GM12878 (cell line): ENCODE data around the gene MCEMP1. TPM values are rescaled to one million over a fixed set of nuclear protein-coding genes. Genes with fewer than 3 reads are reported as not detected.

Source experiments
- BCL11A ChIP-seq: IDR thresholded peaks from 2 replicates; pipeline ENCODE4 v1.6.1; 2011; ENCODE audit warnings: low read depth, low read length
- CHD1 ChIP-seq: IDR thresholded peaks from 2 replicates; pipeline ENCODE4 v1.6.1; 2012; ENCODE audit warnings: low read depth, low read length, improper control_type of control experiment
- CREB1 ChIP-seq: IDR thresholded peaks from 2 replicates; pipeline ENCODE4 v1.6.1; 2012; ENCODE audit warnings: low read depth, mild to moderate bottlenecking, inconsistent platforms
- CREM ChIP-seq: IDR thresholded peaks from 2 replicates; pipeline ENCODE4 v1.6.1; 2014; ENCODE audit warnings: antibody characterized with exemption, low read depth
- E2F8 ChIP-seq: fragments of 450-650 bp; IDR thresholded peaks from 2 replicates; pipeline ENCODE4 v1.6.1; 2018; ENCODE audit warnings: mild to moderate bottlenecking, low read depth, moderate library complexity; ENCODE audit not compliant: partially characterized antibody
- FOS ChIP-seq: IDR thresholded peaks from 3 replicates; pipeline ENCODE4 v1.6.1; 2011; ENCODE audit warnings: borderline replicate concordance; ENCODE audit not compliant: insufficient read length; ENCODE audit errors: extremely low read depth
- GATAD2B ChIP-seq: fragments of 450-650 bp; conservative IDR thresholded peaks from 2 replicates; pipeline ENCODE4 v1.6.1; 2017; ENCODE audit warnings: low read depth, mild to moderate bottlenecking, moderate library complexity
- HCFC1 ChIP-seq: fragments of 150-350 bp; IDR thresholded peaks from 2 replicates; pipeline ENCODE4 v1.6.1; 2014; ENCODE audit warnings: low read length
- IKZF2 ChIP-seq, 2 experiments: fragments of 450-650 bp; IDR thresholded peaks; 2 replicates each; pipeline ENCODE4 v1.6.1; 2017; ENCODE audit warnings: mild to moderate bottlenecking in 2 of 2, moderate library complexity in 2 of 2
- JUND ChIP-seq: IDR thresholded peaks from 2 replicates; pipeline ENCODE4 v1.6.1; 2012; ENCODE audit warnings: low read depth, mild to moderate bottlenecking, low read length, improper control_type of control experiment, moderate library complexity
- KDM1A ChIP-seq: fragments of 200-600 bp; sonication (generic); IDR thresholded peaks from 2 replicates; pipeline ENCODE4 v1.6.1; 2016; ENCODE audit warnings: borderline replicate concordance
- LARP7 ChIP-seq: fragments of 450-650 bp; IDR thresholded peaks from 2 replicates; pipeline ENCODE4 v1.6.1; 2017; ENCODE audit warnings: mild to moderate bottlenecking
- MAX ChIP-seq: IDR thresholded peaks from 2 replicates; pipeline ENCODE4 v1.6.1; 2012; ENCODE audit warnings: low read depth, low read length, improper control_type of control experiment
- PAX5 ChIP-seq: IDR thresholded peaks from 2 replicates; pipeline ENCODE4 v1.6.1; 2011; ENCODE audit warnings: low read depth, low read length, borderline replicate concordance
- PML ChIP-seq: IDR thresholded peaks from 2 replicates; pipeline ENCODE4 v1.6.1; 2012; ENCODE audit warnings: low read length, inconsistent platforms
- RAD21 ChIP-seq: IDR thresholded peaks from 2 replicates; pipeline ENCODE4 v1.6.1; 2011; ENCODE audit warnings: mild to moderate bottlenecking, low read depth, low read length, moderate library complexity; ENCODE audit not compliant: insufficient read depth
- RAD51 ChIP-seq: fragments of 450-650 bp; IDR thresholded peaks from 2 replicates; pipeline ENCODE4 v1.6.1; 2016; ENCODE audit warnings: moderate library complexity, mild to moderate bottlenecking, inconsistent platforms
- RCOR1 ChIP-seq: conservative IDR thresholded peaks from 2 replicates; pipeline ENCODE4 v1.6.1; 2012; ENCODE audit warnings: low read depth, low read length, improper control_type of control experiment
- RFX5 ChIP-seq: IDR thresholded peaks from 2 replicates; pipeline ENCODE4 v1.6.1; 2011; ENCODE audit warnings: low read depth, low read length, improper control_type of control experiment
- SIN3A ChIP-seq: IDR thresholded peaks from 2 replicates; pipeline ENCODE4 v1.6.1; 2012; ENCODE audit warnings: low read depth, low read length, improper control_type of control experiment
- SMAD5 ChIP-seq: IDR thresholded peaks from 2 replicates; pipeline ENCODE4 v1.6.1; 2016; ENCODE audit warnings: antibody characterized with exemption, low read depth
- SMARCA5 ChIP-seq: fragments of 450-650 bp; IDR thresholded peaks from 2 replicates; pipeline ENCODE4 v1.6.1; 2017; ENCODE audit warnings: mild to moderate bottlenecking
- STAT1 ChIP-seq: fragments of 450-650 bp; conservative IDR thresholded peaks from 2 replicates; pipeline ENCODE4 v1.6.1; 2014; ENCODE audit warnings: antibody characterized with exemption, mild to moderate bottlenecking
- STAT3 ChIP-seq: IDR thresholded peaks from 2 replicates; pipeline ENCODE4 v1.6.1; 2011; ENCODE audit warnings: low read depth, low read length, improper control_type of control experiment
- TBL1XR1 ChIP-seq: IDR thresholded peaks from 2 replicates; pipeline ENCODE4 v1.6.1; 2012; ENCODE audit warnings: low read depth, low read length, improper control_type of control experiment
- TCF7 ChIP-seq: IDR thresholded peaks from 2 replicates; pipeline ENCODE4 v1.6.1; 2014; ENCODE audit warnings: antibody characterized with exemption, borderline replicate concordance
- YY1 ChIP-seq: IDR thresholded peaks from 2 replicates; pipeline ENCODE4 v1.6.1; 2011; ENCODE audit warnings: low read depth, mild to moderate bottlenecking, low read length
- ZNF207 ChIP-seq: fragments of 450-650 bp; IDR thresholded peaks from 2 replicates; pipeline ENCODE4 v1.6.1; 2014; ENCODE audit warnings: antibody characterized with exemption, mild to moderate bottlenecking, borderline replicate concordance
- polyA plus RNA-seq, 11 experiments: library from polyadenylated mRNA; depleted of rRNA in 4 of 11; unstranded in 6 of 11; stranded (reverse) in 5 of 11; fragments of >200 nt; fragmentation: Nextera tagmentation in 4 of 11; fragmentation: Illumina TruSeq in 1 of 11; extraction: Ambion mirVana in 4 of 11; extraction: Trizol in 1 of 11; gene quantifications; 1 replicate in 1 of 11; 2 replicates in 10 of 11; pipeline versions ENCODE4 v1.2.1 to v1.2.3, GENCODE V29; 2011 to 2016; ENCODE audit warnings: inconsistent platforms in 2 of 11, missing spikeins in 2 of 11, low read depth in 1 of 11
- total RNA-seq, 4 experiments: library from RNA; depleted of rRNA in 3 of 4; stranded (reverse); fragments of >200 nt in 3 of 4; fragmentation: Illumina TruSeq in 1 of 4; extraction: Trizol in 1 of 4; gene quantifications; 2 replicates each; pipeline versions ENCODE4 v1.2.1 to v1.2.3, GENCODE V29; 2013 to 2021

MCEMP1 gene
- total and polyA plus RNA-seq, 10 of the 15 experiments (the other 5 are each of a cell fraction or from before 2014, with no cell fraction given): 0.08 to 0.55 (median 0.26) TPM; not detected in 1

DNA sequence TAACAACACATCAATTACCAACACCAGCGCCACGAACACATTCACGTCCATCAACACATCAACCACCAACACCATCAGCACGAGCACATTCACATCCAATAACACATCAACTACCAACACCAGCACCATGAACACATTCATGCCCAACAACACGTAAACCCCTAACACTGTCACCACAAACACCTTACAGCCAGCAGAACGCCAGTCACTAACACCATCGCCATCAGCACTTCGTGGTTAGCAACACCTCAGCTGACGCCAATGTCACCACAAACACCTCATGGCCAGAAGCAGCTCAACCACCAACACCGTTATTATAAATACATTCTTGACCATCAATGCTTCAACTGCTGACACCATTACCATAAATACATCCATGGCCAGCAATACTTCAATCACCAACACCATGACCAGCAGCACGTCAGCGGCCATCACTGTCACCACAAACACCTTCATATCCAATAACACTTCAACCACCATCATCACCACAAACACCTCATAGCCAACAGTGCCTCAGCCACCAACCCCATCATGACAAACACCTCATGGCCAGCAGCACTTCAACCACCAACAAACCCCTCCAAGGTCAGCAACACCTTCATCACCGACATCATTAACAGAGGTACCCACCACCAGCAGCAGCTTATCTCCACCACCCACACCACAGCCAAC lies 15.7 kb downstream of the MCEMP1 start (continued):
- TF ChIP-seq BCL11A: peak; percentile 70; the same call in 1 of the 2 replicates
- TF ChIP-seq GATAD2B: peak; percentile 56
- TF ChIP-seq LARP7: no peak
- TF ChIP-seq PML: no peak
- TF ChIP-seq TCF7: no peak
- no peak for TF ChIP-seq RFX5
- no peak for TF ChIP-seq JUND
- TF ChIP-seq YY1: no peak
- TF ChIP-seq SIN3A: no peak
- no peak for TF ChIP-seq MAX
- peak; percentile 25; the same call in 1 of the 2 replicates for TF ChIP-seq ZNF207
- peak; percentile 53; the same call in 1 of the 2 replicates for TF ChIP-seq RAD51
- TF ChIP-seq STAT1: no peak
- 0 out of 2 replicates have a peak, but pooled peaks have one; percentile 28 for TF ChIP-seq STAT3
- no peak for TF ChIP-seq HCFC1
- TF ChIP-seq CREB1: peak; percentile 36; the same call in 1 of the 2 replicates
- TF ChIP-seq IKZF2 (IDR thresholded peaks at IDR 0.05): peak; percentile 68 to 83; a peak in 3 of 4 replicates
- TF ChIP-seq CHD1: no peak
- no peak for TF ChIP-seq RAD21
- TF ChIP-seq CREM: no peak
- peak; percentile 77 for TF ChIP-seq E2F8
- no peak for TF ChIP-seq SMAD5
- TF ChIP-seq KDM1A: no peak
- no peak for TF ChIP-seq SMARCA5
- no peak for TF ChIP-seq RCOR1
- no peak for TF ChIP-seq FOS
- TF ChIP-seq TBL1XR1: no peak
- peak; percentile 84; the same call in 1 of the 2 replicates for TF ChIP-seq PAX5
